HL-60 (cell line): ENCODE data around the gene RPS27L.

Experiments used
- DNase-seq, 2 experiments: peaks; one replicate each; pipeline ENCODE4 v3.0.0-alpha.2; 2010 to 2020; ENCODE audit warnings: low read depth in 1 of 2, low spot score in 1 of 2
- H3K27ac ChIP-seq: fragments of 250-450 bp; sonication (Bioruptor Pico); replicated peaks from 2 replicates; pipeline ENCODE4 v1.5.1; 2020; ENCODE audit warnings: mild to moderate bottlenecking, moderate library complexity
- H3K27me3 ChIP-seq: fragments of 250-450 bp; sonication (Bioruptor Pico); 2 replicates; pipeline ENCODE4 v1.5.1; 2021; ENCODE audit warnings: mild to moderate bottlenecking, moderate library complexity; ENCODE audit not compliant: insufficient read depth, poor library complexity, severe bottlenecking
- H3K4me3 ChIP-seq: replicated peaks from 2 replicates; pipeline ENCODE4 v1.5.1; 2011; ENCODE audit warnings: mild to moderate bottlenecking, control low read depth, low read length; ENCODE audit not compliant: insufficient read depth
- CTCF ChIP-seq: IDR thresholded peaks from one replicate; pipeline ENCODE4 v1.5.1; 2011; ENCODE audit warnings: low read length, control low read depth, inconsistent platforms; ENCODE audit not compliant: insufficient read depth
- GABPA ChIP-seq: IDR thresholded peaks from 2 replicates; pipeline ENCODE4 v1.6.1; 2012; ENCODE audit warnings: low read depth
- POLR2AphosphoS5 ChIP-seq: IDR thresholded peaks from 2 replicates; pipeline ENCODE4 v1.6.1; 2012; ENCODE audit warnings: low read depth
- SPI1 ChIP-seq: IDR thresholded peaks from 2 replicates; pipeline ENCODE4 v1.6.1; 2012; ENCODE audit warnings: low read depth, mild to moderate bottlenecking, borderline replicate concordance
- TF ChIP-seq, protein P1 (sequence below): IDR thresholded peaks from 2 replicates; pipeline ENCODE4 v1.6.1; 2012; ENCODE audit warnings: low read depth; ENCODE audit not compliant: insufficient replicate concordance

RPS27L gene

DNA sequence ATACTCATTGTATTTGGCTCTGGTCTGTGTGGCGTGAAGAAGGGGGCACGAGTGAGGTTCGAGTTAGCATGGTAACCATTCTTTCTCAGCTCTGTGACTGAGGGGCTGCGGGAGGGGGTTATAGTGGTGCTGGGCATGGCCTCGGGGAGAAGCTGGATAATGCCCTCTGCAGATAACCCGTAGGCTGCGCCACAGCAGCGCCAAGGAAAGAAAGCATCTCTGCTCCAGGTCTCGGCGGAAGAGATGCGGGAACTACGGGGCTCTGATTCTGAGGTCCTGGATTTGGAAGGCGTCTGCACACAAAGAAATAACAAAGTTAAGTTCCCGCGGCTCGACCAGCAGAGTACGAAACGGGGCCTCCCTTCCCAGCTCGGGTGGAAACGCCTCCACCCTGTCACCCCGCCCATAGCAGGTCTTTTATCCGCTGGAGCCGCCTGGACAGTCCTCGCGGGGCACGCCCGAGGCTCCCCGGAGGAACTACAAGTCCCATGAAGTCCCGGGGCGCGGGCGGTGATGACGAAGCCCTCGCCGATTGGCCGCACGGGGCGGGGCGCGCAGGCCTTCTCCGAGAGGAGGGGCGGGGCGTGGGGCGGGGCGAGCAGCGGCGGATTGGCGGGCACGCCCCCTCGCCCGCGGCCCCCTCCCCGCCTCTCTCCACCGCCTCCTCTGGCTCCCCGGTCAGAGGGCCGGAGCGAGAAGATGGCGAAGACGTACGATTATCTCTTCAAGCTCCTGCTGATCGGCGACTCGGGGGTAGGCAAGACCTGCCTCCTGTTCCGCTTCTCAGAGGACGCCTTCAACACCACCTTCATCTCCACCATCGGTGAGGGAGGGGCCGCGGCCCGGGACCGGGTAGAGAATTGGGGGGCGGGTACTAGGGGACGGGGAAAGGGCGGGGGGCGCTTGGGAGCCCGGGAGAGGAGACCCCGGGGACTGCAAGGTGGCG lies 31.9 kb upstream of the RPS27L start, which contains the start of gene RAB8B:
RAB8B (plus strand) TSS at position 681 of the 946 bp plus-strand sequence; CDS start at position 700, 19 bp downstream.
- peak; percentile 36; the same call in 1 of the 2 replicates for TF ChIP-seq POLR2AphosphoS5
- TF ChIP-seq, protein P1, sequence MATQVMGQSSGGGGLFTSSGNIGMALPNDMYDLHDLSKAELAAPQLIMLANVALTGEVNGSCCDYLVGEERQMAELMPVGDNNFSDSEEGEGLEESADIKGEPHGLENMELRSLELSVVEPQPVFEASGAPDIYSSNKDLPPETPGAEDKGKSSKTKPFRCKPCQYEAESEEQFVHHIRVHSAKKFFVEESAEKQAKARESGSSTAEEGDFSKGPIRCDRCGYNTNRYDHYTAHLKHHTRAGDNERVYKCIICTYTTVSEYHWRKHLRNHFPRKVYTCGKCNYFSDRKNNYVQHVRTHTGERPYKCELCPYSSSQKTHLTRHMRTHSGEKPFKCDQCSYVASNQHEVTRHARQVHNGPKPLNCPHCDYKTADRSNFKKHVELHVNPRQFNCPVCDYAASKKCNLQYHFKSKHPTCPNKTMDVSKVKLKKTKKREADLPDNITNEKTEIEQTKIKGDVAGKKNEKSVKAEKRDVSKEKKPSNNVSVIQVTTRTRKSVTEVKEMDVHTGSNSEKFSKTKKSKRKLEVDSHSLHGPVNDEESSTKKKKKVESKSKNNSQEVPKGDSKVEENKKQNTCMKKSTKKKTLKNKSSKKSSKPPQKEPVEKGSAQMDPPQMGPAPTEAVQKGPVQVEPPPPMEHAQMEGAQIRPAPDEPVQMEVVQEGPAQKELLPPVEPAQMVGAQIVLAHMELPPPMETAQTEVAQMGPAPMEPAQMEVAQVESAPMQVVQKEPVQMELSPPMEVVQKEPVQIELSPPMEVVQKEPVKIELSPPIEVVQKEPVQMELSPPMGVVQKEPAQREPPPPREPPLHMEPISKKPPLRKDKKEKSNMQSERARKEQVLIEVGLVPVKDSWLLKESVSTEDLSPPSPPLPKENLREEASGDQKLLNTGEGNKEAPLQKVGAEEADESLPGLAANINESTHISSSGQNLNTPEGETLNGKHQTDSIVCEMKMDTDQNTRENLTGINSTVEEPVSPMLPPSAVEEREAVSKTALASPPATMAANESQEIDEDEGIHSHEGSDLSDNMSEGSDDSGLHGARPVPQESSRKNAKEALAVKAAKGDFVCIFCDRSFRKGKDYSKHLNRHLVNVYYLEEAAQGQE = no peak
- H3K4me3 ChIP-seq = peak within 1 kb of the TSS; percentile 94
- H3K27ac ChIP-seq = peak within 1 kb of the TSS; percentile 62
- no peaks in the 10 kb centered on the region for H3K27me3 ChIP-seq
- peak; percentile 81 to 95 for DNase-seq

DNA sequence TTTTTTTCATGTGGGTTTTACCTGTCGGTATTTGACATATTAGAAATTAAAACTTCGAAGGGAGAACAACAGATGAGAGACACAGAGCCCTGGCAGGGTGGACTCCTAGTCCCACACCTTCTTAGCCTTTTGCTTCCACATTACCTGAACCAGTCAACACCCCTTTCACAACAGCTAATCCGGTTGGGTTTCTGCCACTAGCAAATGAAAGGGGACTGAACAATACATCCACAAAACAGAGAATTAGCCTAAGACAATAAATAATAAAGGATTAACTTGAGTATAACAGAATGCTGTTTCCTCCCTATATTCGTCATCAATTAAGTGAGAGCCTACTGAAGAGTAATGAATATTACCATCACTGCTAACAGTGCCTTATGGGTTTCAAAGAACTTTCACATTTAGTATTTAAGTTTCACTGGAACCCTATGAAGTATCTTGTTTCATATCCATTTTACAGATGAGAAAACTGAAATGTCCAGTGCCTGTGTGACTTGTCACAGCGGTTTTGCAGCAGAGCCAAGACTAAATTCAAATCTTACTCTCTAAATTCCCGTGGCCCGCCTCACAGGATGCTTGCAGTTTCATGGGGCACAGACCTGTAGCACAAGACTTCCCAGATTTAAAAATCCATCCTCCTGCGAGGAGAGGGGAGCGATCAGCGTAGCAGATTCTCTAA lies 31.1 kb upstream of the RPS27L start:
- H3K4me3 ChIP-seq = peak overlapping the region; percentile 94
- TF ChIP-seq SPI1 = no peak
- no peak for TF ChIP-seq CTCF
- TF ChIP-seq, protein P1 = no peak
- TF ChIP-seq GABPA = no peak
- TF ChIP-seq POLR2AphosphoS5 = no peak
- no peak for DNase-seq
- H3K27me3 ChIP-seq = no peaks in the 10 kb centered on the region
- H3K27ac ChIP-seq = no peak overlapping the region

DNA sequence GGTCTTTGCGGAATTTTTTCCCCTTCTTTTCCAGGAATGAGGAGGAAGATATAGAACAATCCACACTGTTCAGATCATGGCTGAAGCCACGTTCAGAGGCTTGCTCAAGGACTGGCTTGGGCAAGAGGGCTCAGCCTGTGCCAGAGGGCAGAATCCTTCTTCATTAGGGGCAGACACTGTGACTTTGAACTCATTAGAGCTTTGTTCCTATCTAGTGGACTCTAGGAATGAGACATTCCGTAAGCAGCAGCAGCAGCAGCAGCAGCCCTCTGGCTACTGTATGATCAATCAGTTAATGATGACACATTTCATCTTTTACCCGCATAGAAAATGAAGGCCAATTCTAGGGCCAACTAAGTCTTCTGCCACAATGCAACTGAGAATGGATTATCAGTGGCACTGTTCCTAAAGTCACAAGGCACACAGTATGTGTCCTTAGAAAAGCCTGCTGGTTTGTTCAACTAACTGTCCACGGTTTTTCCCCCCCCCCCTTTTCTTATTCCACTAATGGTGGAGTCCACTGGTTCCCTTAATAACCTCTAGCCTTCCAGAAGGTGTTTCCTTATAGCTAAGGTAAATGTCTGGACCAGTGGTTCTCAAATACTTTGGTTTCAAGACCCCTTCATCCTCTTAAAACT lies 30.4 kb upstream of the RPS27L start:
- DNase-seq = no peak
- TF ChIP-seq SPI1 (no peak), CTCF (no peak), GABPA (no peak)
- TF ChIP-seq, protein P1 = no peak
- no peak overlapping the region for H3K4me3 ChIP-seq
- H3K27me3 ChIP-seq = no peaks in the 10 kb centered on the region
- no peak overlapping the region for H3K27ac ChIP-seq
